Globus pallidus (tissue), 1 donor: ENCODE measurements around the gene RXRG.

ENCODE experiments used
- DNase-seq: peaks from one replicate; pipeline ENCODE4 v3.0.0-alpha.2; 2015; ENCODE audit warnings: low spot score

RXRG gene

GRCh38 chr1:165449131-165449530 is 4.2 kb upstream of the RXRG start:
- DNase-seq = no peak

DNA sequence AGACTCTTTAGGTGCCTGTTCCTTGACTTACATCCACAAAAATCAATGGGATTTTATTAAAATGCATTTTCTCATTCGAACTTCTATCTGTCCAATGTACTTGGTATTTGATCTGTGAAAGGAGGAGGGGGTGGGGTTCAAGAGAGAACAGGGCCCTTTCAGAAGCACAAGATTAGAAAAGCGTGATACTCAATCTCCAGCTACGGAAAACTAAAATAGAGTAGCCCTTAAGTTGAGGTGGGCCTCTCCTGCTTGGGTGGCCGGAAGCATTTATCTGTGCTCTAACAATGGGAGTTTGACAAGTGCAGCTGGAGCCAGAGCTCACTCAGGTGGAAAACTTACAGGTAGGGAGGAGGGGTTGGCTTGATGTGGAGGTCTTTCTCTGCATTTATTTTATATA is 462 bp upstream of the RXRG start:
- DNase-seq = no peak

DNA sequence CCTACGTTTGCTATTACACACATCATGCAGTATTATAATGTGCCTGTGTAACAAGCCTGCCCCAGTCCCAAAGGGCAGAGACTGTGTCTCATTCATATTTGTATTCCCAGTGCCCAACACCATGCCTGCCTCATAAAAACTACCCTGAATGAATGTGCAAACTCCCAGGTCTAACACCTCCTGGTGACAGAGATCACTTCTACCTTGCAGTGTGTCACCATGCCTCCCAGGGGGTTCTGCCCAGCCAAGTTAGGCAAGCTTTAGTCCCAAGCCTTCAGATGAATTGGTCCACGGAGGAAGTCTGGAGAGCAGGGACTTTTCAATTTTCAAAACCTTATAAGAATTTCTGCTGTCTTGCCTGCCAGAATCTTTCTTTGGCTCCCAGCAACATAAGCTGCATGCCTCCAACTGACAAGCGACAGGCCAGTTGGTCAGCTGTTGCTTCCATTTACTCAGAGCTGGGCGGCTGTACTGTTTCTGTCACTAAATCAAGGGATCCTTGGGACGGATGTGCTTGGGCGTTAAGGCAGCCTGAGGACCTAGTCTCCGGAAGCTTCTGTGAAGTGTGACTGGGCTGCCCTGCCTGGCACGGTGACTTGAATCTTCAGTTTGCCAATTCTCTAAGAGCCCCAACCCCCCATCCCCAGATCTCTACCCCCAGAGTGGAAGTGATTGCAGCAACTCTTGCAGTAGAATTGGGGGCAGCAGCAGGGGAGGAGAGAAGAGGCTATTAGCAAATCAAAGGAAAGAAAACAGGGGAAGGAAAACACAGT is 1.2 kb downstream of the RXRG start:
- peak; percentile 35 for DNase-seq

- no peak for DNase-seq
Observed at GRCh38 chr1:165442653-165443052, 2.3 kb downstream of the RXRG start.

DNA sequence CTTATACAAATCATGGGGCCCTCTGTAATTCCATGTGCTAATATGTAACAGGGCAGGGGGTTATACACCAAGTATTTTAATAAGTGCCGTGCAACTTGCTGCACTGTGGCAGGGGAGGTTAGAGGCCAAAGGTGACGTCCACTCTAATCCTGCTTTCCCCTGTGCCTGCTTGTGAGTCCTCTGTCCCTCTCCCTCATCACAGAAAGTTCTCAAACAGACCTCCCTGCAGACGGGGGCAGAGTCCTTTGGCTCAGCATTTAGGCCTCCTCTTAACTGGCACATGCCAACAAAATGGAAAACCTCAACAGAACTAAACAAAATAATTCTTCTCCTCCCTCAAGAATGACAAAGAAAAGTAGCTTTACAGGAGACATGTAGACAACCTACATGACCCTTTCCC is 2.9 kb downstream of the RXRG start:
- no peak for DNase-seq

GRCh38 chr1:165441166-165441880 is 3.6 kb downstream of the RXRG start:
- no peak for DNase-seq

- DNase-seq = no peak
Observed at GRCh38 chr1:165439330-165439729, 5.6 kb downstream of the RXRG start.

DNA sequence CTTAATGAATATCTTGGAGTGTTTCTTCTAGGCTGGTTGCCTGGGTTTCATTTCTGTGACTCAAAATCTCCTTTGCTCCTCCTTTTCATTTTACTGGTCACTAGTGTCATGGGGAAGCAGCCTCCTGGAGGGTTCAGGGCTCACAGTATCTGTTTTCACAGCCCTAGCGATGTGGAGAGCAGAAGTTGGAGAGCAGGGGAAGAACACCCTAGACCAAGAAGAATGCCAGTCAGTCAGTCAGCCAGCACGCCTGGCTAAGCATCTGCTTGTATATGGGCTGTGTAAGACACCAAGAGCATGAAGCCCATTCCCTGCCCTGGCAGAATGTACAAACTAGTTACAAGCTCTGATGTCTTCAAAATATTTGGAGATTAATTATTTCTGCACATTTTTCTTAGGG is 7.9 kb downstream of the RXRG start:
- no peak for DNase-seq

DNA sequence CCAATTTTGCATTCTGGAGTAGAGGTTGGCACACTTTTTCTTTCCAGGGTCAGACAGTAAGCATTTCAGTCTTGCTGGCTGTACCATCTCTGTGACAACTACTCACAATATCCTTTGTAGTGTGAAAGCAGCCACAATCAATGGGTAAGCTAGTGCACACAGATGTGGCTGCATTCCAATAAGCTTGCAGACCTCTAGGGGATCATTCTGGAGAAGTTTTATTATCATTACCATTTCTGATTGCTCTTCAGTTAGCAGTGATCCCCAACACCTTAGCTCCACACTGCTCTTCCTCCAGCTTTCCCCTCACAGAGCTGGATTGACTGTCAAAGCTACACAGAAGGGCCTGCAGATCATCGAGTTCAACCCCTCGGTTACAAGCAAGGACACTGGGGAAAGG is 9.1 kb downstream of the RXRG start:
- DNase-seq = no peak

GRCh38 chr1:165434281-165434680 is 10.6 kb downstream of the RXRG start:
- peak; percentile 20 for DNase-seq

- DNase-seq = no peak
Observed at GRCh38 chr1:165431079-165431478, 13.8 kb downstream of the RXRG start.

GRCh38 chr1:165426745-165427144 is 18.2 kb downstream of the RXRG start:
- DNase-seq = no peak

DNA sequence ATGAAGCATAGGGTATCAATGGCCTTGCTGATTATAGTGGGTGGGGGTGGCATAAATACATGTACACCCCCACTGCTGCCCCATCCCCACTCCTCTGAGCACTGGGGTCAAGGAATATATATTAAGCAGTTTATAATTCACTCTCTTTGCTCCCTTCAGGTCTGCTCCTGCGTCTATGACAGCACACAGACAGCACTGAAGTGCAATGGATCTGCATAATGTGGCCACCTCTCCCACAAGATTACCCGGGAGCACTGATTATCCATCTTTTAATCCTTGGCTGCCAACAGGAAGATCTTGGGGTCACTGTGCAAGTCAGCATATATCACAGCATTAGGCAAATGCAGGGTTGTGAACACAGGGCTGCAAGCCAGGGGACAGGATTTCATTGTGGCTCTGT is 19.3 kb downstream of the RXRG start:
- DNase-seq = no peak

DNA sequence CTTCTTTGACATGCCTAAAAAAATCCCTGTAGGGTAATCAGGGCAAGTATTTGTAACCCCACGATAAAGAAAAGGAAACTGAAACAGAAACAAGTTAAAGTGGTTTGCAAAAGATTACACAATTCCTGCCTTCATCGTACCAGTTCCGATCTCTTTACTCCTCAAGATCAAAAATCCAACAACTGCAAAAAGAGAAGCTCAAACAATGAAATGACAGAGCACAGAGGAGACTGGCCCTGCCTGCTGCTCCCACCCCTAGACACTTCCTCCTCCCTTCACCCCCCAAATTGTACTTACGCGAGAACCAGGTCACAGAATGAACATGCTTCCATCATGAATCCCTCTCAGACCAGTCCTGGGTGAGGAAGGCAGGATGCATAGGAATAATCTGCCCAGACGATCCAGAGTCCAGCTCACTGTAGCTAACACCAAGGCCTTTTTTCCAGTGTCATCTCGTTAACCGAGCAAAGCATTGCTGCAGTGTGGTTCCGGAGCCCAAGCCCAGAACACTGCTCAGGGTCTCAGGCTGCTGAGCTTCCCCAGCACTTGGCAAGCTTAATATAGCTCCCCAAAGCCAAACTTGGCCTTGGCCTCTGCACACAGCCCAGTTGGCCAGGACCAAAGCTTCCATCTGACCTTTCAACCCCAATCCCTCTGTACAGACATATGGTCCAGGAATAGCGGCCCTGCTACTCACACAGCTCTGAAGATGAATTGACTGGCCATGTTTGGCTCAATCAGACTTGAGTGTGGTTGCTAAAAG is 20.3 kb downstream of the RXRG start:
- DNase-seq = peak; percentile 6

DNA sequence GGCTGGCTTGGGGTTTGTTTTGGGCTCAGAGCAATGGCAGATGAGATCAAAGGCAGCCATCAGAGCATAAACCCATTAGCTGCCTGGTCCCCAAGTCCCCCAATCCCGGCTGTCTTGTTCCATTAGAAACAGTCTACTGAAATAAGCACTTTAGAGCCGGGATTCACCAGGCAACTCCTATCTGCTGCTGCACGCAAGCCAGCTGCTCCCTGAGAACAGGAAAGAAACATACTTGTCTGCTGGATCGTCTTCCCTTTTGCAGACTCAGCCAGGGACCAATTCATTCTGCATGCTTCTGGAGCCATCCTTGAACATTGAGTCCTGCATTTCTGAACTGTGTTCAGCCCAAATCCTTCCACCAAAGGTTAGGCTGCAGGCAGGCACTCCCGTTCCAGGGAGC is 21.8 kb downstream of the RXRG start:
- no peak for DNase-seq

GRCh38 chr1:165420655-165421054 is 24.3 kb downstream of the RXRG start:
- no peak for DNase-seq

GRCh38 chr1:165419839-165420238 is 25.1 kb downstream of the RXRG start:
- no peak for DNase-seq

- DNase-seq = no peak
Observed at GRCh38 chr1:165418195-165418594, 26.7 kb downstream of the RXRG start.

- DNase-seq = no peak
Observed at GRCh38 chr1:165416876-165417275, 28.1 kb downstream of the RXRG start.

GRCh38 chr1:165415068-165415467 is 29.9 kb downstream of the RXRG start:
- no peak for DNase-seq

DNA sequence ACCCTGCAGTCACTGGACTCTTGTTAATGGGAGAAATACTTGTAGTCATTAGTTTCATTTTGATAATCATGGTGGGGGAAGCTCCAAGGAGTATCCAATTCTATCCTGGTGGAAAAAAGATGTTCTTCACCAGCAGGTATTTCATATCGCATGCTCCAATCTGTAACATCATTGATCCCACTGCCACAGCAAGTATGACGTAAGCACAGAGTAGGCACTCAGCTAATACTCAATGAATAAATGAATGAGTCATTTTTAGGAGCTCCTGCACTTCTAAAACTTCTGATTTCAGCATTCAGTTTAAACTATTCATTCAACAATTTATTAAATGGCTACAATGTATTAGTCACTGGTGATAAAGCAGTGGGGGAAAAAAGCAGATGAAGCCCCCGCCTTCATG is 30.3 kb downstream of the RXRG start:
- no peak for DNase-seq

DNA sequence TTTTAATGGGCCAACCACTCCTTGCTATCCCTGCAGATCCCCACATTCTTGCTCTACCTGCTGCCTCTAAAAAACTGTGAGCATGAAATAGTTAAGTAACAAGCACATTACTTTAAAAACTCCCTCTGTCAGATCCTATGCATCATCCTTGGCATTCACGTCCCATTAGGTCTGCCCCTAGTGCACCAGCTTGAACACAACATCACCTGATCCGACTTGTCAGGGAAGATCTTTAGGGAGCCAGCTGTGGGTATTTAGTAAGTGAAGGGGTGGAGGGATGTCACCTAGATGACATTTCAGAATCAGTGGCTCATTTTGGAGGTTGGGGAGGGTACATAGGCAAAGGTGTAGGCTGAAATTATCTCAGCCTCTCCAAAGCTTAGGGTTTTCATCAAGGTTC is 33.5 kb downstream of the RXRG start:
- DNase-seq = no peak
